ENCODE data around the gene ANXA3.

The ANXA3 gene

DNA sequence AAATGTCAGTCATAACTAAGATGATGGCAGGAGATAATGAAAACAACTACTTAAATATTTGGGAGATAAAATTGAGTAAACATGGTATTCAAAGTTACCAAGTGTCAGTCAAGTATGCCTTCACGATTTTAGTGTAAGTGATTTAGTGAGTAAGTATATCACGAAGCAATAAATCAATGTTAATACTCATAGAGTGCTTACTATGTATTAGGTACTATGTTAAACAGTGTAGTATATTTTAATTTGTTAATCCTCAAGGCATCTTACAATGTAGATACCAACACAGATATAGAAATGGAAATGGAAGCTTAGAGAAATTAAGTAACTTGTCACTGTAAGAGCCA, 59.6 kb downstream of the ANXA3 start:
- no peak for DNase-seq (ENCODE audit: low read depth, low spot score)

DNA sequence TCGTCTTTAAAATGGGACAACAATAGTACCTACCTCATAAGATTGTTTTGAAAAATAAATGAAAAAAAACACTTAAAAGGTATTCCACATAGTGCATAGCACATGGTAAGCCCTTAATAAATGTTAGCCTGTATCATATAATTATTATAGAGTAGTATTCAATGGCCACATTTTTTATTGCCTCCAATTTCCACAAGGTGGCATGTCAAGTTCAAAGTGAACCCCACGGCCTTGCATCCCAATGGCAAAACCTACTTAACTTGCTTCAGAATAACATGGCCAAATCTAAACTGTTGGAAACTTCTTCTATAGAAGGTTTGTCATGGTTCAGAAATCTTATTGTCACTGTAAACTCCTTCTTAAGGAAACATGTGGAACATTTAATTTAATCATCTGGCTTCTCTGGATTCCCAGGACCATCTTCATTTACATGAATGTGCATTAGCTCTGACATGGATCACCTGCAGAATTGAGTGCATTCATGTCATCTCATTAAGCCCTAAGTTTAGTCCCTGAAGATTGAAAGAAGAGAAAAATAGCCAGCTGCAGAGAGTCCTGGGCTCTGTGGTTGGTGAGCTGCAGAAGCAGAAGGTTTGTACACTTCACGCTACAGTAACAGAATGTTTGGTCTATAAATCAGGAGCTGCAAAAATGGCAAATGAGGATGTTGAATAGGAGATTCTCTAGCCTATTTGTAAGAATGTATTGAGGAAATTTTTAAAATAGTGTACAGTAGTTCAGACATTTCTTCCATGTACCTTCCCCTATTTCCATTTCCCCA, 61.0 kb downstream of the ANXA3 start:
- peak; percentile 60 for DNase-seq (ENCODE audit: low read depth, low spot score)

DNA sequence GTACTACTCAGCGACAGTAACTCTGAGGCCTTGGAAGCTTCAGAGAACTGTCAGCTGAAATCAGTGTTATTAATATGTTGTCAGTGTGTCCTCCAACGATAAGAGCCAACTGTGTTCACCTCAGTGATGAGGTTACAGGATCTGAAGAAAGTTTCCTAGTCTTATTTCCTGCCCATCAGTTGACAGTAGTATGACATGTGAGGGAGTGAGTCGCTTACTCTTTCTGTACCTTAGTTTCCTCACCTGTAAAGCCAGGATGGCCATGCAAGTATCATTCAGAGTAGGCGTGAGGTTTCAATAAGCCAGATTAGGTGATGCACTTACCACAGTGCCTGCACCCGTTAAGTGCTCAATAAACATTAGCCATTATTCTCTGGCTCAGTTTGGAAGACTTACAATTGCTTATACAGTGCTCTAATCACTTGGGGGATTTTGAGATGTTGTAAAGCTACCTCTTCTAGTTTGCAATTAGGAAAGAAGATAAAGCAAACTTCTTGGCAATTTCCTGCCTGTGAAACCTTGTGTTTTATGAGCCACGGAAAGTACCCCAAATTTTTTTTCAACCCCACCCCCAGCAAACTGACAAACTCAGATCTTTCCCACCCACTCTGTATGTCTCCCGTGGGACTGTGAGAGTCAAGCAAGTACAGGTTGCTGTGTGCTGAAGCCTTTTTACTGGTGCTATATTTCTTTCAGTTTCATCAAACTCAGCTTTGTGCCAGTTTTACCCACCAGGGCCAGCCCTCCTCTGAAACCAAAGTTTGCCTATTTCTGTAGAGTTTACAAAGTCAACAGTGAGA, 62.2 kb downstream of the ANXA3 start:
- DNase-seq (ENCODE audit: low read depth, low spot score), result no peak

DNA sequence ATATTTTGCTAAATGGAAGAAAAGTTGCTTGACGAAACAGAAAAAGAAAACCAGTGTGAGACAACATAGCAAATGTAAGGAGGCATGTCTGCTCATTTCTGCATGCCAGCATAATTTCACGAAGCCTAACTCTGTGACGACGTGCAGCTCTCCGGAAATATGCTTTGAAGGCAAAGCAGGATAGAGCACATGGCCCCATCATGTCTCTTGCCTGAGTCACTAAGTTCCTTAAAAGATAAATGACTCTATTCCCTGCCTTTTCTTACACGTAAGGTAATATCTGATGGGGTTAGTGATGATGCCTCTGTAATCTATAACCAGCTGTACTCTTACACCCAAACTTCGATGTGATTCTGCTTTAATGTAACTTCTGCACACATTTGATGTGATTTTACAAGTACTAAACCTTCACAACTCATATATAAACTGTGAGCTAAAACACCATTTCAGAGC, 64.5 kb downstream of the ANXA3 start:
- DNase-seq (ENCODE audit: low read depth, low spot score), result peak; percentile 35

DNA sequence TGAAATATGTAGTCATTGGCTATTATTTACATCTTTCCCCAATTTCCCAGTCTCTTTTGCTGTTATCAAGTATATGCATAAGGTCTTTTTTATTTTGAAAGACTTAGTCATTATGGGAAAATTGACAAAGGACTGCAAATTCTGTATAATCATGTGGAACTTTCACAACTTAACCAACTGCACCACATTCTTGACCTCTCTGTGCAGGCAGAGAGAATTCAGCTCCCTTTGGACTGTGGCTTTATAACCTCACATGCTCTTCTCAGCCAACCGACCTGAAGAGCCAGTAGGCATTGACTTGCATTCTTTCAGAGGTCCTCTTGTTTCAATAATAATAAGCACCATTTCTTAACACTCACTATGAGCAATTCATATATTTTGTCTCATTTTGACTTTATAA, 66.9 kb downstream of the ANXA3 start:
- no peak for DNase-seq (ENCODE audit: low read depth, low spot score)

DNA sequence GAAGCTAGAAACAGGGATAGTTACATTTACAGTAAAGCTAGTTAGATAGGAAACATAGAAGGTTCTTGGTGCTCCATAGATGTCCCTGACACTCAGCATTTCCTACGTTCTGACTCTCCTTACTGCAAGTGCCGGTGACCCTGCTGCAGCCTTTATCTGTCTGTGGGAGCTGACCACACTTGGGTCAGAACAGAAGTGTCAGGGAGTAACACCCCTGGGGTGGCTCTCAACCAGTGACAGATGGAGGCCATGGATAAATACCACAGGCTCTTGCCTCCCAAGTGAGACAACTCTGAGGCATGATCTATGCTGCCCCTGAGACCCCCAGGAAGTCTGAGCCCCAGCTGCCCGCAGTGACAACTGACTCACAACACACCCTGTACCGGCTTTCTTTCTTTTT, 69.8 kb downstream of the ANXA3 start:
- DNase-seq (ENCODE audit: low read depth, low spot score), result no peak

DNA sequence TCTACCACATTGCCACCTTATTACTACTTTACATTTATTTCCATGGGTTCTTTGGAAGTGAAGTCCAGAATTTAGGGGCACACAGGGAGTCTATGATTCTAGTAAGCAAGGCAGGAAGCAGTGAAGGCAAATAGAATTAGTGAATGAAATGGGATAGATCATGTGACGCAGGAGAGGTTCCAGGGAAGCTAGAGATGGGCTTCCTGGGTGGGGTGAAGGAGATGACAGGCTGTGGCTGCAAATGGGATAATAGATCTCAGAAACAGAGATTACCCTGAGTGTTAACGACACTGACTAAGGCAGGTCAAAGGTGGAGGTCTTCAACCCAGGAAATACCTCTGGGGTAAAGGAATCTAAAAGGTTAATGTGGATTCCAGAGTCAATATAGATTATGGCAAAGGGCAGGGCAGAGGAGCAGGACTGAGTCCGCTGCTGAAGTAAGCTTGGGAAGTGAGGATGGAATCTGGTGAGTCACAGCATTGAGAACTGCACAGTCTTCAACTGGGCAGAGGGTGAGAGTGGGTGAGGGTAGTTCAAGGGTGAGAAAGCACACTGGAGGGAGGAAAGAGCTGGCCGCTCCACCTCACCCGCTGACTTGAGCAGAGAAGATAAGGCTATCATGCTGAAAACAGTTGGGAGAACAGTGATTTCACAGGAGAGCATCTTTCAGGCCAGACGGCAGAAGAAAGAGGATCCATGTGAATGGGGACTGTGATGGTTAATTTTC, 70.8 kb downstream of the ANXA3 start:
- DNase-seq (ENCODE audit: low read depth, low spot score), result peak; percentile 54

DNA sequence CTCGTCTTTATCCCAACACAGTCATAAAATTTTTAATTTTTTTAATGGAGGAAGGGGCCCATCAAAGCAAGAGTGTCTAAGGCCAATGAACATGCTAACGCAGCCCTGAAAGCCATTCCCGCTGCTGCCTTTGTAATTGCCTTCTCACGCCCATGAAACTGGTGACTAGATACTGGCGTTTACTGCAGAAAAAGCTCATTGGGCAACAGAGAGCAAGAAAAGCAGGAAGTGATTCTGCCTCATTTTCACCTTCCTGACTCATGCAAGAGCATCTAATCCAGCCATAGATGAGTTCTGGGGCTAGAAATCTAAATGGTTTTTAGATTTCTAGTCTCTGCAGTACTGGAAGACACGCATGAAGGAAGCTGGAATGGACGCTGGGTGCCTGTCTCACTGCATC, 72.5 kb downstream of the ANXA3 start:
- DNase-seq (ENCODE audit: low read depth, low spot score), result no peak

DNA sequence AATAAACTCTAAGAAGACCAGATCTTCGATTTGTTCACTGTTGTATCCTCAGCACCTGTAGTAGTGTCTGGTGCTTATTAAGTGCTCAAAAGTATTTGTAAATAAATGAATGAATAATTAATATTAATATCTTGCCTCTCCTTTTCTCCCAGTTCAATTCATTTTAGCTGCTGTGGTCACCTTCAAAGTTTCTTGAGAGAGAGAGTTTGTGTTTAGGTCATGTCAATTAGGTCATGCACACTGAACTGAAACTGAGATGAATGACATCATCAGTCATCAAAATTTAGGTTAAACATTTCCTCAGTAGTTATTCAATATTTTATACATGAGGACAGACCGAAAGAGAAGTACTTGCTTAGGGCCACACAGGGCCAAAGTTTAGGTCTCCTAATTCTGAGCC, 73.5 kb downstream of the ANXA3 start:
- DNase-seq (ENCODE audit: low read depth, low spot score), result no peak

DNA sequence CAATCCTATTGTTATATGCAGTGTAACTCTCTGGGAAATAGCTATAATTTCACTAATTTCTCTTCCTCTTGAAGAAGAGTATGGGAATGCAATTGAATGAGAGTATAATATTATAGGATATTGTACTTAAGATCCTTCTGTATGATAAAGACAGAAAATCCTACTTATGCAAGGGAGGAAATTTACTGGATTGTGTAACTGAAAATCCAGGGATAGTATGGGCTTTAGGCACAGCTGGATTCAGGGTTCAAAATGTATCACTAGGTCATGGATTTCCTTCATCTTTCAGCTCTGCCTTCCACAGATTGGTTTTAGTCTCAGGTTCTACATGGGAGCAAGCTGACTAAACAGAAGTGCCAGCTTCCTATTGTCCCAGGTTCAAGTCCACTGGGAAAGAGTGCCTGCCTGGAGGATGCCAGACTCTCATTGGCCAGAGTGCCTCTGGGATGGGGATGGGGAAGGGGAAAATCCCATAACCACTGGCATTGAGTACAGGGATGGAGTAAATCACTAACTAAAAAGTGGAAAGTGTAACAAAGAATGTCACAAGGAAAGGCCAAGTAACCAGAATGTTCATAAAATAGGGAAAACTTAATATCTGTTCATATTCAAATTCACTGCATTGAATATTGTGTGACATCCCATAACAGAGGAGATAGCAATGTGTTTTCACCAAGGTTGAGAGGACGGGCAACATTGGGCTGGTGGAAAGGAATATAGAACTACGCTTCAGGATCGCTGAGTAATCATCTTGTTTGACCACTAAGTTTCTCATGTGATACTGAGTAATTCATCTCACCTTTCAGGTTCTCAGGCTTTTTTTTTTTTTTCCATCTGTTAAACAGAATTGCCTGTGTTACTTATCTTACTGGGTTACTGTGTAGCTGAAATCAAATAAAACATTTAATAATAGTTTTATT, 75.7 kb downstream of the ANXA3 start:
- DNase-seq (ENCODE audit: low read depth, low spot score), result no peak

DNA sequence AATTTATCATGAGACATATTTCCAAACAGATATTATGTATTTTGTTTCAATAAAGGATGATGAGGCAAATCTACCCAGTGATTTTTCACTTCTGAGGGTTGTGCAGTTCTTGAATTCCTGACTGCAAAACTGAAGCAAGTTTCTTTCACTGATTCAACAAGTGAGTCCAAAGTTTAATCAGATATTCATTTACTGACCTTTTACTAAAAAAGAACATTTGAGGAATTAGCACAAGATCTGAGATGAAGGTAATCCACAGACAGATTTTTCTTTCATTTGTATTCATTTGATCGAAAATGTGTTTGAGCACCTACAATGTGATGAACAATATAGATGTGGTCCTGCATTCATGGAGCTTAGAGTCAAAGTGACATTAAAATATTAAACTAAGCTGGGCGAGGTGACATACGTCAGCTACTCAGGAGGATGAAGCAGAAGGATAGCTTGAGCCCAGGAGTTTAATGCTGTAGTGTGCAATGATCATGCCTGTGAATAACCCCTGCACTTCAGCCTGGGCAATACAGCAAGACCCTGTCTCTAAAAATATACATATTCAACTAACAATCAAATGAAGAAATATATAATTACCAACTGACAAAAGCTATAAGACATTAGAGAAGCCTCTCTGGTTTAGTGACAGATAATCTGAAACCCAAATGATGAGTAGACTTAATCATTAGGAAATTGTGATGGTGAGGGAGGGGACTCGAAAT, 76.6 kb downstream of the ANXA3 start:
- no peak for DNase-seq (ENCODE audit: low read depth, low spot score)

DNA sequence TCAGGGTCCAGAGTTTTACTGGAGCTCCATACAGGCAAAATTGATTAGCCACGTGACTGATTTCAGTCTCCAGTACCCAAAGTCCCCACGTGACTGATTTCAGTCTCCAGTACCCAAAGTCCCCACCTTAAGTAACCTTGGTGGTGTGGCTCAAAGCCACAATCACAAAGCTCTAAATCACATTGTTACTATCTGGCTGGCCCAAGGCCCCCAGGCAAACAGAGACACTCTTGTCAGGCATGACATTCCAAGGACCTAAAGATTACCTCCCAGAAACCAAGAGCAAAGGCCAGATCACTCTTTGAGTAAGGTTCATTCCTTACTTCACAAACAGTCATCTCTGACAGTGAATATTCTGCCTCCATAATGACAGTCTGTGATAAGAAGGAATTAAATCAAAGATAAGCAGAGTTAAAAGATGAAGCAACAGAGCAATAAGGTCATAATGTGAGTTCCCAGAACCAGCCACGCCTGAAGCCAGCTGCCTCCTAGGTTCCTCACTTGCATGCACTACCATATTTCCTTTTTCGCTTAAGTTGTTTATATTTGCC, 78.5 kb downstream of the ANXA3 start:
- DNase-seq (ENCODE audit: low read depth, low spot score), result no peak

DNA sequence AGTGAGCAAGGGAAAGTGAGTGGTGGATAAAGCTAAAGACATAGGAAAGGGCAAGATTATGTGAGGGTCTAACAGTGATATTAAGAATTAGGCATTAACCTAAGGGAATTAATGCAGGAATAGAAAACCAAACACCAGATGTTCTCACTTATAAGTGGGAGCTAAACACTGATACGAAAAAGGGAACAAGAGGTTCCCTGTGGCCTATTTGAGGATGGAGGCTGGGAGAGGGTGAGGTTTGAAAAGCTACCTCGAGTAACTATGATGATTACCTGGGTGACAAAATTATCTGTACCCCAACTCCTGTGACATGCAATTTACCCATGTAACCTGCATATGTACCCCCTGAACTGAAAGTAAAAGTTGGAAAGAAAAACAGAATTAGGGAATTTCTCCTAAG, 79.0 kb downstream of the ANXA3 start:
- no peak for DNase-seq (ENCODE audit: low read depth, low spot score)

DNA sequence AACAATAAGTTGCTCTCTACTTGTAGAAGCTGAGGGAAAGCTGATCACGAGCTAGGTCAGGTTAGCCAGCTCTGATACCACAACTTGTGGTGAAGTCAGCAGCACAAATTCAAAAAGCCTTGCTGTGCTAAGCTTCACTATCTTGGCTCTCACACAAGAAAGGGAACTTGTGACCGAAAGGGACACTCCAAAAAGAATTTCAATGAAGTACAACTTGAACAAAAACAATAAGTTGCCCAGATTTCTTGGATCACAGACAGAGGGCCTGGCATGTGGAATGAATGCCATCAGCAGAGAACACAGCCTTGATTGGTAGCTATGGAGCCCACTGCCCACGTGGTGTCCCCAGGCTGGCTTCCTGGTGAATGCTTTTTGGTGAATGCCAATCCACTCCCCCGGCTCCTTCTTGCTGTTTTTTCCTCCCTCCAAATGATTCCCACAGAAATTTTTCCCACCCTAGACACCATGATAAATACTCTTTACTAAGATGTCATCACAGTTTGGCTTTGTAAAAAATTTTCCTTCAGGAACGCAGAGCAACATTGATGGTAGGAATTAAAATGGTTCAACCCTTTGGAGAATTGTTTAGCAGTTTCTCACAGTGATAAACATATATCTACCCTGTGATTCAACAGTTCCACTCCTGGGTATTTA, 82.6 kb downstream of the ANXA3 start:
- peak; percentile 93 for DNase-seq (ENCODE audit: low read depth, low spot score)

DNA sequence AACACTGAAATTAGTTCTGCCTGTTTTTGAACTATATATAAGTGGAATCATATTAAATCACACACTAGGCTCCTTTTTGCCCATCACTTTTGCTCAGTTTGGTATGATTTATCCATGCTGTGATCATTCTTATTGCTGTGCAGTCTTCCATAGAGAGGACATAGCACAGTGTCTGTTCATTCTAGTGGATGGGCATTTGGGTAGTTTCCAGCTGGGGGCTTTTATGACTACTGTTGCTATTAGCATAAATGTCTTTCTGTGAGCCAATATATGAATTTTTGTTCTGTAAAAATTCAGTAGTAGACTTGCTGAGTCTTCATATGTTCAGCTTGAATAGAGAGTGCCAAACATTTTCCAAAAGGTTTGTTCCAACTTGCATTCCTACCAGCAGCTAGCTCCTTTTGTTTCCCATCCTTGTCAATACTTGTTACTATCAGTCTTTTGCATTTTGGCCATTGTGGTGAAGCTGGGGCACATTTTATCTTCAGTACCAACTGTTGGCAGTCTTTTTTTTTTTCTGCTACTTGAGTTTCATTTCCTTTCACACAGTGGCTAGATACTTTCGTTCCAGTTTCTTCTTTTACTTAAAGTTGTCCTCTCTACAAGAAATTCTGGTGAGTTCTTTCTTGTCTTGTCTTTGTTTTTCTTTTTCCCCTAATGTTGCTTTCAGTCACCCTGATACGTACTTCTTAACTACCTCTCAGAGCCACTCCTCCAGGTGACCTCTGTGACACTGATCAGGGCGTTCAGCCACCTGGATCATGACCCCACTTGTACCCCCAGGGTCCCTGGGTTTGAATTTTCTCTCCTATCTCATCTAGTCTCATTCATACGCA, 87.0 kb downstream of the ANXA3 start:
- no peak for DNase-seq (ENCODE audit: low read depth, low spot score)

DNA sequence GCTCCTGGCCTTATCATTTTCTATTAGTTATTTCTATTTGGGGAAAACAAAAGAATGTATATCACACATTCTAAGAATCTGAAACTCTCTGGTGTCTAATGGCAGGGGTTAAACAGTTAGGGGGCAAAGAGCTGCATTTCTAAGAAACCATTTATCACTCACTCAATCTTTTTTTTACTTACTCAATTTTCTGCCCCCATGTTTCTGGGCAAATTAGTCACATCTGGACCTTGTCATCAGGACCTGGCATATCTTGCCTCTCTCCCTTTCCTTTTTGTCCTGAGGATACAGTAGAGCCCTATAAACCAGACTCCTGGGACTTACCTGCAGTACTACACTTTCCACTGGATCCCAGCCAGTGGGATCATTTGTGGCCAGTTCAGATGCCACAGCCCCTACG, 89.1 kb downstream of the ANXA3 start:
- no peak for DNase-seq (ENCODE audit: low read depth, low spot score)

DNA sequence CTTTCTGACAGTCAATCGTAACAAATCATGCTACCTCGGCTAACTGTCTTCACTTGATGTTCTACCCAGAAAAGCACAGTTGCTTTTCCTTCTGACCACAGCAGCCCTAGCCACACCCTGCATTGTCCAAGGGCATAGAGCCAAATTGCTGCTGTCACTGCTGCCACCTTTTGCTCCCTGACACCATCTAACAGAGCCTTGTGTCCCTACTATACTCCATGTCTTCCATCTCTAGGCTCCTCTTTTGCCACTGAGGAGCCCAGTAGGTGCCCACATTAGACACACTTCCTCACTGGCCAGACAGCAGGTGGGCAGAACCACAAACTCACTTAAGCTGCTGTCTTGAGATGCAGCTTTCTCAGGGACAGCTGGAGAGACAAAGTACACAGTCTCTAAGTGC, 91.4 kb downstream of the ANXA3 start:
- DNase-seq (ENCODE audit: low read depth, low spot score), result no peak

DNA sequence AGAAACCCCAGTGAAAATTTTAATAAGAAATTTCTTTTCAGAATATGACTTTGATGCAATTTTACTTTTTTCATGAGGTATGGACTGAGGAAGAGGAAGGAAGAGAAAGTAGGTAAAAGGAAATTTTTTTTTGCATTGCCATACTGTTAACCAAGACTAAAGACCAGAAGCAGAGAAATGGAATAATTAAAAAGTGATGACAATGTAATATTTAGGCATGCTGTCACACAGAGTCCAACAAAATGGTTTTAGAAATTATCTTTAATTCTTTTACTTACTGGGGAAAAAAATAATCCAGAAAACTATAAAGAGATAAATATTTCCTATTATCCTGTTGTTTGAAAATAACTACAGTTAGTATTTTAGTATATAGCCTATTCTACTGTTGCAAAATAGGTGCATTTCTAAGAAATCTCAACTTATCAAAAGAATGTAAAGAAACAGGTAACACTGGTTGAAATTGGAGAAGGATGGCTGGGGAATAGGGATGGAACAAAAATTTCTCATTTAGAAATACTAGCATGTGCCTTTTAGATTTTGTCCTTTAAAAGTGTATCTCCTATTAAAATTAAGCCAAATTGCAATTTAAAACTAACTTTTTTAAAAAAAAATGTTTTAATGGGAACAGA, 92.6 kb downstream of the ANXA3 start:
- no peak for DNase-seq (ENCODE audit: low read depth, low spot score)

Measured in astrocyte of the hippocampus (primary cell).